8988T (cell line): ENCODE measurements around the gene FAM20A.
"Not testable (repeated sequence)": the region's sequence is repeated elsewhere in the genome, so short reads cannot be mapped to it uniquely, and the experiment has no call there.

Source experiments
- DNase-seq: peaks from one replicate; pipeline ENCODE4 v3.0.0; 2011

The FAM20A gene

GRCh38 chr17:68564415-68565111 is 36.6 kb downstream of the FAM20A start:
- DNase-seq: no peak

DNA sequence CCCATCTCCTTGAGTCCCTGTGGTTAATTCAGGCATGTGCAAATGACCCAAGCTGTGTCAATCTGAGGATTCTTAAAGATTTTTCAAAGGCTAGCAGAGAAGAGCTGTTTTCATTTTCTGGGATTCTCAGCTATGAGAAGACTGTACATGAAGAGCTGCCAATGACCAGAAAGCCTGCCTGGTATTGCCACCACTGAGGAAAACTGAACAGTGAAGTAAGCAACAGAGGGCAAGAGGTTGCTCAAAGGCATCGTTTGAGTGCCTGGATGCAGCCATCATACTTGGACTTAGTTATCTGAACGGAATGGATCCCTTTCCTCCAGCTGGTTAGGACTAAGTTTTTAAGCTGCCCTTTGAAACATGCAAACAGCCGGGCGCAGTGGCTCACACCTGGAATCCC is 38.4 kb downstream of the FAM20A start:
- DNase-seq: no peak

GRCh38 chr17:68560966-68561720 is 40.0 kb downstream of the FAM20A start:
- DNase-seq: no peak

- DNase-seq: no peak
Measured at GRCh38 chr17:68559316-68559715, 41.9 kb downstream of the FAM20A start.

- no peak for DNase-seq
Measured at GRCh38 chr17:68556551-68556950, 44.6 kb downstream of the FAM20A start.

GRCh38 chr17:68544111-68544915 is 56.9 kb downstream of the FAM20A start:
- DNase-seq: no peak

DNA sequence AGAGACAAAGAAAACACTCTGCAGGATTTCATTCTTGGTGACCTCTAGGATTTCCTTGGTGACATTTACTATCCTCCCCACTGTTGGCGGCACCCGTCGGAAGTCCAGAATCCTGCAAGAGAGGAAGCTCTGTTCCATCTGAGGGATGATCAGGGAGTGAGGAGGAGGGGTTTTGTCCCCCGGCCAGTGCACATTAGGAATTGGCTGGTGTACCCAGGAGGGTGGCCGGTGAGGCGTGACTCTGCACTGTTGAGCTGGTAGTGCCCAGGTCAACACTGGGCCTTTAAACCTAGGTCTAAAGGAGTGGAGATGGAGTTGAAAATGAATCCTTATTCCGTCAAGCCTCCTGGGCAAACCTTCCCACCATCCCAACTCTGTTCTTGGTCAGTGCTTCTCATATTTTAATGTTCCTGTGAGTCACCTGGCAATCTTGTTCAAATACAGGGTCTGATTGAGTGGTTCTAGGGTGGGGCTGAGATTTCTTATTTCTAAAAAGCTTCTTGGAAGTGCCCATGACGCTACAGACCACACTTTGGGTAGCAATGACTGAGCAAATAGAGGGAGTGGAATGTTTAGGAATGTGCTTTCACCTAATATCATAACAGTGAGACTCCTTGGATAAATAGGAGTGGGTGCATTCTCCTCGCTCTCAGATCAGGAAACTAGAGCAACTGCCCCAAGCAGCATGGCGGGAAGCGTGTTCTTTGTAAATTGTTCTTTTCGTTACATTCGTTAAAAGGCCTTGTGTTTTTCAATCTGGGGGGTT is 58.3 kb downstream of the FAM20A start:
- DNase-seq: no peak

- no peak for DNase-seq
Measured at GRCh38 chr17:68541816-68542215, 59.4 kb downstream of the FAM20A start.

DNA sequence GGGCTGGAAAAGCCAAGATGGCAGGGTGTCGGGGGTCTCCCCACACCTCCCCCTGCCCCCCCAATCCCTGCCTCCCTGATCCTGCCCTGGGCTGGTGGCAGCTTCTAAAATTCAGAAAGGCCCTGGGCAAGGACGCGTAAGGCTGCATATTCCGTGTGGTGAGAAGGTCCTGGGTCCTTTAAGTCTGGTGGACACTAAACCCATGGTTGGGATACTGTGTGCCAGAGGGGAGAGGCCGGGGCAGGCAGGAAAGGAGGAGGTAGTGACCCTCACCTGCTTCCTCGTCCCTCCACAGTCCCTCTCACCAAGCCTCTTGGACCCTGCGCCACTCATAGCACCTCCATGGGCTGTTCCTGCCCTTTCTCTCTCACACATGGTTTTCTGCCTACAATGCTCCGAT is 60.2 kb downstream of the FAM20A start:
- DNase-seq: no peak

DNA sequence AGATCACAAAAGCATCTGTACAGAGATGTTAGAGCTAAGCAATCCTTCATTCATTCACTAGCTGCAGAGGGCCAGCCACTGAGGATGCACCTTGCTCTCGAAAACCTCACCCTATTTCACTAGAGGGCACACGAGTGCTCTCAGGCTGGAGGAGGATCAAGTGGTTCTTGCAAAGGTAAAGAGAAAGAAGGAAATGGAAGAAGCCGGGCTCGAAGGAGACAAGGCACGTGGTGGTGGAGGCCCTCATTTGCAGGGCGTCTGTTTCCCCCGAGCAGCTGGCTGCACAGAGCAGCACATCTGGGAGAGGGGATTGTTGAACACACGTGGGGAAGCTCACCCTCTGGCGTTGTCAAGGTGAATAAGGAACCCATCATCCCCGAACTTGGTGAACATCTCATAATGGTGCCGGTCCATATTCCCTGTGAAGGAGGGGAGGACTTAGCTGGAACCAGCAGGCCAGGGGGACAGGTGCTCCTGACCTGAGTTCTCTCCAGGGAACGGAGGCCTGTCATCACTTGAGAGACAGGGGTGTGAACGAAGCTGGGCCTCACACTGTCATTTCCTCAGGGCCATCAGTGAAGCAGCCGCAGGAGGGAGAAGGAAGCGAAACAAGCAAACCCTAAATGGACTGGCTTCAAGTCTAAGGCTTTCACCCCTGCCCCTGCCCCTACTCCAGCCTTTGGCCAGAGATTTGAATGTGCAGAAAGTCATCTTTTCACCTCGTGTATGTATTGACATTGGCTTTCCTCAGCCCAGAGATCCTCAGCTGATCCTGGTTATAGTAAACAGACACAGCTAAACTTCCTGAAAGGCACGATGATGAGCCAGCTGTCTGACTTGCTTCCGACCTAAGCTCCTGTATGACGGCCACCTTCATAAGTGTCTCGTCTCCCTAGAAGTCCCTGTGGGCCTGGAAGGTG is 61.4 kb downstream of the FAM20A start:
- DNase-seq: no peak

GRCh38 chr17:68535922-68536321 is 65.2 kb downstream of the FAM20A start:
- DNase-seq: no peak

- DNase-seq: no peak
Measured at GRCh38 chr17:68534695-68535088, 66.5 kb downstream of the FAM20A start.

GRCh38 chr17:68533887-68534694 is 67.1 kb downstream of the FAM20A start:
- no peak for DNase-seq

GRCh38 chr17:68532826-68533225 is 68.3 kb downstream of the FAM20A start:
- DNase-seq: no peak

GRCh38 chr17:68531252-68531651 is 69.9 kb downstream of the FAM20A start:
- no peak for DNase-seq

DNA sequence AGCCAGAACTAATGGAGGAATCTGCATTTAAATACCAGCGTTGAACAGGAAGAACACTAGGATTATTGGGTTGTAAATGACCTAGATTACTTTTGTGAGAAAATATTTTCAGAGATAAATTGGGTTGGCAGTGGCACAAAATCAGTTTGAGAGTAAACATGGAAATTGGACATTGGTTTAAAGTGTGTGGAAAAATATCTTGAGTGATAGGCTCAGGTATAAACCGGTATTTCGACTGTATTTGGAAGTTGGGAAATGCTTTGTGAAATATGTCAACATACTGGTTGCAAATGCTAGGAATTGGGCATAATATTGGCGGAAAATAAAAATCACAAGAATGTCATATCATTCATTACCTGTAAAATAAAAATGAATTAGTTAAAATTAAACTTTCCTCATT is 73.9 kb downstream of the FAM20A start:
- DNase-seq: no peak

GRCh38 chr17:68526548-68526947 is 74.6 kb downstream of the FAM20A start:
- no peak for DNase-seq

DNA sequence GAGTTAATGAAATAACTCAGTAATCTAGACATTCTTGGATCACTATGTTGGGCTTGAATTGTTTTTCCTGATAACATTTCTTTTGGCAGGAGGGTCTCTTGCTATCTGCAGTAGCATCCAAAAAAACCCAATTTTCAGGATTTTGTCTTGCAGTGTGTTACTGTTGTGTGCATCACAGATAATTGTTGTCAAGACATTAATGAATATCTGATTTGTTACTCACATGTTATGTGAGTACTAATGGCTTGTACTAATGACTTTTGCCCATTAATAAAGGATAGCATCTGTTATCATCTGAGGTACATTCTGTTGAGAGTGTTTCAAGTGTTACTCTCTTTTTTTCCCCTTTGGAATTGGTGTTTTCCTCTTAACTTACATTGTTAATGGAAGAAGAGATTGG is 78.9 kb downstream of the FAM20A start:
- DNase-seq: no peak

DNA sequence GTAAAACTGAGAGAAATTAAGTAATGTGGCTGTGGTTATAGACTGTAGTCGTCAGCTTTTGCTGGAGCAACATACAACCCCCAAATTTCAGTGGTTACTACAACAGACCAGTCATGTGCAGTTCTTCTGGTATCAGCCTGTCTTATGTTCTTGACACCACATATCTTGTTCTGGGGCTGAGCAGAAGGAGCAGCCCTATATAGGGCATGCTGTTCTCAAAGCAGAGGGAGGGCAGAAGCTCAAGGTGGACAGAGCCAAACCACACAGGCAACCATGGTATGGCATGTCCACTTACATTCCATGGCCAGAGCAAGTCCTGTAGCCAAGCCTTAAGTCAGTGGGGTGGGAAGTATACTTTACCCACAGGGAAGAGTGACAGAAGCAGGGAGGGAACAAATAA is 81.3 kb downstream of the FAM20A start:
- DNase-seq: no peak

DNA sequence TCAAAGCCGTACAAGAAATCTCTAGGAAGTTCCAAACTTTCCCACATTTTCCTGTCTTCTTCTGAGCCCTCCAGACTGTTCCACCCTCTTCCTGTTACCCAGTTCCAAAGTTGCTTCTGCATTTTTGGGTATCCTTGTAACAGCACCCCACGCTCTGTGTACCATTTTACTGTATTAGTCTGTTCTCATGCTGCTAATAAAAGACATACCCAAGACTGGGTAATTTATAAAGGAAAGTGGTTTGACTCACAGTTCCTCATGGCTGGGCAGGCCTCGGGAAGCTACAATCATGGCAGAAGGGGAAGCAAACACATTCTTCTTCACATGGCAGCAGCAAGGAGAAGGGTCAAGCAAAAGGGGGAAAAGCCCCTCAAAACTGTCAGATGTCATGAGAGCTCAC is 82.1 kb downstream of the FAM20A start:
- not testable (repeated sequence) for DNase-seq
